ENCODE data around the gene ATG101. TPM values are rescaled to one million over a fixed set of nuclear protein-coding genes. Genes with fewer than 3 reads are reported as not detected.

The ATG101 gene
- total and polyA plus RNA-seq, 3 donors from 2014 or later = 52.6 to 64.5 (median 64.5) TPM

GRCh38 chr12:52073531-52074381 lies 4.0 kb downstream of the ATG101 start:
- no peaks in the 10 kb centered on the region for H3K9me3 ChIP-seq
- peak overlapping the region; percentile 20 to 35 for H3K27ac ChIP-seq
- no peak overlapping the region for H3K4me3 ChIP-seq
- WGBS, 2 donors = 68 to 73% methylated on average over 16 to 23 of the region's 23 CpGs
- DNase-seq = peak; percentile 91
- no peaks in the 10 kb centered on the region for H3K36me3 ChIP-seq (ENCODE audit: low read depth, missing control alignments)
- TF ChIP-seq, protein P1, sequence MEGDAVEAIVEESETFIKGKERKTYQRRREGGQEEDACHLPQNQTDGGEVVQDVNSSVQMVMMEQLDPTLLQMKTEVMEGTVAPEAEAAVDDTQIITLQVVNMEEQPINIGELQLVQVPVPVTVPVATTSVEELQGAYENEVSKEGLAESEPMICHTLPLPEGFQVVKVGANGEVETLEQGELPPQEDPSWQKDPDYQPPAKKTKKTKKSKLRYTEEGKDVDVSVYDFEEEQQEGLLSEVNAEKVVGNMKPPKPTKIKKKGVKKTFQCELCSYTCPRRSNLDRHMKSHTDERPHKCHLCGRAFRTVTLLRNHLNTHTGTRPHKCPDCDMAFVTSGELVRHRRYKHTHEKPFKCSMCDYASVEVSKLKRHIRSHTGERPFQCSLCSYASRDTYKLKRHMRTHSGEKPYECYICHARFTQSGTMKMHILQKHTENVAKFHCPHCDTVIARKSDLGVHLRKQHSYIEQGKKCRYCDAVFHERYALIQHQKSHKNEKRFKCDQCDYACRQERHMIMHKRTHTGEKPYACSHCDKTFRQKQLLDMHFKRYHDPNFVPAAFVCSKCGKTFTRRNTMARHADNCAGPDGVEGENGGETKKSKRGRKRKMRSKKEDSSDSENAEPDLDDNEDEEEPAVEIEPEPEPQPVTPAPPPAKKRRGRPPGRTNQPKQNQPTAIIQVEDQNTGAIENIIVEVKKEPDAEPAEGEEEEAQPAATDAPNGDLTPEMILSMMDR (IDR thresholded peaks at IDR 0.05) = no peak
- TF ChIP-seq POLR2A (IDR thresholded peaks at IDR 0.05) = no peak
- H3K4me1 ChIP-seq = peaks cover 33% of the 10 kb centered on the region
- H3K27me3 ChIP-seq = no peaks in the 10 kb centered on the region
- intact Hi-C loops (cut with DNase I; ENCODE audit: low total_unique reads) = no loop called here

- peak overlapping the region in 1 of 2 donors; percentile 20 for H3K27ac ChIP-seq
- peaks cover 40% of the 10 kb centered on the region for H3K4me1 ChIP-seq
- DNase-seq = no peak
- TF ChIP-seq, protein P1 (IDR thresholded peaks at IDR 0.05) = no peak
- no peak for TF ChIP-seq POLR2A (IDR thresholded peaks at IDR 0.05)
- H3K9me3 ChIP-seq = no peaks in the 10 kb centered on the region
- WGBS, 2 donors = 70 to 80% methylated on average over 3 of the region's 3 CpGs
- intact Hi-C loops (cut with DNase I; ENCODE audit: low total_unique reads) = no loop called here
- H3K36me3 ChIP-seq (ENCODE audit: low read depth, missing control alignments) = no peaks in the 10 kb centered on the region
- no peak overlapping the region for H3K4me3 ChIP-seq
- no peaks in the 10 kb centered on the region for H3K27me3 ChIP-seq
These were observed 5.4 kb downstream of the ATG101 start for GRCh38 chr12:52074971-52075724.

GRCh38 chr12:52076811-52077210 lies 7.0 kb downstream of the ATG101 start:
- TF ChIP-seq POLR2A (IDR thresholded peaks at IDR 0.05) = no peak
- TF ChIP-seq, protein P1 (IDR thresholded peaks at IDR 0.05) = no peak
- intact Hi-C loops (cut with DNase I; ENCODE audit: low total_unique reads) = no loop called here
- H3K27ac ChIP-seq = no peak overlapping the region
- H3K27me3 ChIP-seq = no peaks in the 10 kb centered on the region
- H3K9me3 ChIP-seq = no peaks in the 10 kb centered on the region
- DNase-seq = no peak
- no peak overlapping the region for H3K4me3 ChIP-seq
- H3K4me1 ChIP-seq = peaks cover 40% of the 10 kb centered on the region
- H3K36me3 ChIP-seq (ENCODE audit: low read depth, missing control alignments) = no peaks in the 10 kb centered on the region
- 91 to 93% methylated on average over 6 to 16 of the region's 16 CpGs for WGBS, 2 donors

DNA sequence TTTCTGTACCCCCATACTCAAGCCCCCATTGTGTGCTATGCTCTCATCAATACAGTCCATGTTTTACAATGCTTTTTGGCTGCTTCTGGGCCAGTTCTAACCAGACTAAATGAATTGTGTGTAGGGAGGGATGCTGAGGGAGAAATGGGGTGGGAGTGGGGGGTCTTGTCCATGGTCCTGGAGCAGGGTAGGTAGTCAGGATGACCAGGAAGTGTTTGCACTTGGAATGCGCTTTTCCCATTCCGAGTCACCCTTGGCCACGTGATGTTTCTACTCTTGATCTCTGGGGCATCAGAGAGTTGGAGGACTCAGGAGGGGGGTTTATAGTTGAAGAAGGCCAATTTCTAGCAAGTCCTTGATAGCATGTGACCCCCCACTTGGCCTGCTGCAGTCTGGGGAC lies 8.5 kb downstream of the ATG101 start:
- DNase-seq = no peak
- Histone ChIP-seq H3K9me3 (no peaks in the 10 kb centered on the region), H3K4me1 (peaks cover 55% of the 10 kb centered on the region), H3K27ac (peak overlapping the region in 1 of 2 donors; percentile 80), H3K36me3 (ENCODE audit: low read depth, missing control alignments) (no peaks in the 10 kb centered on the region), H3K4me3 (no peak overlapping the region), H3K27me3 (no peaks in the 10 kb centered on the region)
- TF ChIP-seq, protein P1 (IDR thresholded peaks at IDR 0.05) = no peak
- TF ChIP-seq POLR2A (IDR thresholded peaks at IDR 0.05) = no peak
- intact Hi-C loops (cut with DNase I; ENCODE audit: low total_unique reads) = no loop called here
- 79 to 87% methylated on average over 3 of the region's 3 CpGs for WGBS, 2 donors
